H9 (cell line): ENCODE data around the gene CYTH3. TPM values are rescaled to one million over a fixed set of nuclear protein-coding genes. Genes with fewer than 3 reads are reported as not detected.

Experiments used
- DNase-seq: peaks from one replicate; pipeline ENCODE4 v3.0.0-alpha.2; 2017
- H2AFZ ChIP-seq: one replicate; pipeline ENCODE4 v1.6.1; 2013; ENCODE audit warnings: mild to moderate bottlenecking, low read length, control low read depth, moderate library complexity
- H2AK5ac ChIP-seq: 2 replicates; pipeline ENCODE4 v1.6.1; 2013; ENCODE audit warnings: low read length, control low read depth, mixed read lengths; ENCODE audit not compliant: insufficient read length
- H2BK120ac ChIP-seq: one replicate; pipeline ENCODE4 v1.6.1; 2013; ENCODE audit warnings: low read depth, mild to moderate bottlenecking, low read length, control low read depth, inconsistent platforms; ENCODE audit not compliant: poor library complexity, severe bottlenecking
- H2BK12ac ChIP-seq: 2 replicates; pipeline ENCODE4 v1.6.1; 2013; ENCODE audit warnings: low read length, control low read depth, mixed read lengths, low read depth; ENCODE audit not compliant: insufficient read length
- H2BK15ac ChIP-seq: 2 replicates; pipeline ENCODE4 v1.6.1; 2013; ENCODE audit warnings: low read depth, low read length, control low read depth
- H2BK20ac ChIP-seq: one replicate; pipeline ENCODE4 v1.6.1; 2013; ENCODE audit warnings: low read depth, mild to moderate bottlenecking, low read length, control low read depth, inconsistent platforms; ENCODE audit not compliant: poor library complexity, severe bottlenecking
- H2BK5ac ChIP-seq: 2 replicates; pipeline ENCODE4 v1.6.1; 2013; ENCODE audit warnings: low read length, control low read depth, mixed read lengths; ENCODE audit not compliant: insufficient read length
- H3K14ac ChIP-seq: 2 replicates; pipeline ENCODE4 v1.6.1; 2013; ENCODE audit warnings: low read length, control low read depth; ENCODE audit not compliant: insufficient read depth
- H3K18ac ChIP-seq: 2 replicates; pipeline ENCODE4 v1.6.1; 2013; ENCODE audit warnings: low read depth, mild to moderate bottlenecking, mixed read lengths, low read length, control low read depth; ENCODE audit not compliant: insufficient read length
- H3K23ac ChIP-seq: 2 replicates; pipeline ENCODE4 v1.6.1; 2013; ENCODE audit warnings: low read length, control low read depth, mixed read lengths, low read depth; ENCODE audit not compliant: insufficient read length
- H3K23me2 ChIP-seq: 2 replicates; pipeline ENCODE4 v1.6.1; 2013; ENCODE audit warnings: low read depth, mild to moderate bottlenecking, mixed read lengths, low read length, control low read depth; ENCODE audit not compliant: insufficient read length, poor library complexity, severe bottlenecking
- H3K27ac ChIP-seq: 2 replicates; pipeline ENCODE4 v1.5.1; 2013; ENCODE audit warnings: low read length, control low read depth, mixed read lengths, low read depth; ENCODE audit not compliant: insufficient read length
- H3K27me3 ChIP-seq: 2 replicates; pipeline ENCODE4 v1.6.1; 2013; ENCODE audit warnings: low read length, control low read depth, inconsistent platforms; ENCODE audit not compliant: insufficient read depth
- H3K4ac ChIP-seq: 2 replicates; pipeline ENCODE4 v1.6.1; 2013; ENCODE audit warnings: low read depth, mild to moderate bottlenecking, control low read depth, inconsistent platforms, low read length, moderate library complexity
- H3K4me1 ChIP-seq: 2 replicates; pipeline ENCODE4 v1.6.1; 2013; ENCODE audit warnings: low read length, control low read depth, inconsistent platforms; ENCODE audit not compliant: insufficient read depth
- H3K4me2 ChIP-seq: 2 replicates; pipeline ENCODE4 v1.6.1; 2013; ENCODE audit warnings: low read length, control low read depth, mixed read lengths; ENCODE audit not compliant: insufficient read length, insufficient read depth
- H3K56ac ChIP-seq: 2 replicates; pipeline ENCODE4 v1.6.1; 2013; ENCODE audit warnings: low read depth, mild to moderate bottlenecking, mixed read lengths, low read length, control low read depth; ENCODE audit not compliant: insufficient read length
- H3K79me1 ChIP-seq: 2 replicates; pipeline ENCODE4 v1.6.1; 2013; ENCODE audit warnings: low read depth, mild to moderate bottlenecking, moderate library complexity, low read length, control low read depth, inconsistent platforms; ENCODE audit not compliant: insufficient read depth, poor library complexity, severe bottlenecking
- H3K79me2 ChIP-seq: 2 replicates; pipeline ENCODE4 v1.6.1; 2013; ENCODE audit warnings: low read length, control low read depth, inconsistent platforms; ENCODE audit not compliant: insufficient read depth
- H3K9ac ChIP-seq: 2 replicates; pipeline ENCODE4 v1.6.1; 2013; ENCODE audit warnings: low read length, control low read depth, mixed read lengths; ENCODE audit not compliant: insufficient read length; ENCODE audit errors: extremely low read depth
- H3K9me3 ChIP-seq: one replicate; pipeline ENCODE4 v1.6.1; 2013; ENCODE audit warnings: low read depth, low read length, inconsistent platforms; ENCODE audit not compliant: control insufficient read depth
- H3T11ph ChIP-seq: one replicate; pipeline ENCODE4 v1.6.1; 2013; ENCODE audit warnings: mild to moderate bottlenecking, low read length, control low read depth, inconsistent platforms
- H4K20me1 ChIP-seq: one replicate; pipeline ENCODE4 v1.6.1; 2013; ENCODE audit not compliant: control insufficient read depth, insufficient read length, insufficient read depth
- H4K5ac ChIP-seq: 2 replicates; pipeline ENCODE4 v1.6.1; 2013; ENCODE audit warnings: low read depth, mild to moderate bottlenecking, mixed read lengths, low read length, control low read depth; ENCODE audit not compliant: insufficient read length
- H4K8ac ChIP-seq: replicated peaks from 2 replicates; pipeline ENCODE4 v1.6.1; 2013; ENCODE audit warnings: low read length, control low read depth, mixed read lengths, low read depth; ENCODE audit not compliant: insufficient read length
- H4K91ac ChIP-seq: 2 replicates; pipeline ENCODE4 v1.6.1; 2013; ENCODE audit warnings: low read depth, mild to moderate bottlenecking, moderate library complexity, mixed read lengths, low read length, control low read depth; ENCODE audit not compliant: insufficient read length
- H3K27ac Mint-ChIP-seq, 3 experiments: 2 replicates in 2 of 3; 3 replicates in 1 of 3; pipeline ENCODE4 v1.8.0; 2020 to 2021; ENCODE audit warnings: mixed read lengths in 3 of 3, mild to moderate bottlenecking in 1 of 3, moderate library complexity in 1 of 3
- H3K27me3 Mint-ChIP-seq: 2 replicates; pipeline ENCODE4 v1.8.0; 2021; ENCODE audit warnings: low read depth, mild to moderate bottlenecking, moderate library complexity, mixed read lengths
- H3K36me3 Mint-ChIP-seq, 3 experiments: 2 replicates in 2 of 3; 3 replicates in 1 of 3; pipeline ENCODE4 v1.8.0; 2020 to 2021; ENCODE audit warnings: low read depth in 3 of 3, mixed read lengths in 3 of 3; ENCODE audit not compliant: insufficient read depth in 1 of 3
- H3K4me1 Mint-ChIP-seq, 2 experiments: 2 replicates each; pipeline ENCODE4 v1.8.0; 2020; ENCODE audit warnings: mixed read lengths in 2 of 2
- H3K4me3 Mint-ChIP-seq, 2 experiments: 2 replicates in 1 of 2; 3 replicates in 1 of 2; pipeline ENCODE4 v1.8.0; 2020 to 2021; ENCODE audit warnings: mild to moderate bottlenecking in 2 of 2, mixed read lengths in 2 of 2, moderate library complexity in 1 of 2
- H3K9me3 Mint-ChIP-seq, 2 experiments: 2 replicates in 1 of 2; 3 replicates in 1 of 2; pipeline ENCODE4 v1.8.0; 2020; ENCODE audit warnings: mild to moderate bottlenecking in 2 of 2, mixed read lengths in 2 of 2, moderate library complexity in 1 of 2
- CTCF ChIP-seq: fragments of 200-600 bp; sonication (generic); conservative IDR thresholded peaks from 3 replicates; pipeline ENCODE4 v1.8.0; 2021; ENCODE audit warnings: antibody characterized with exemption, mild to moderate bottlenecking
- WGBS: extraction: QIAGEN DNeasy Blood & Tissue Kit; methylation state at CpG from one replicate; pipeline ENCODE4 v1.1.7; 2013; ENCODE audit warnings: missing lambda C conversion rate, low lambda C conversion rate, mixed read lengths; ENCODE audit not compliant: insufficient read length; ENCODE audit errors: extremely low coverage; 5-methylcytosine and 5-hydroxymethylcytosine counted together
- total RNA-seq: library from RNA; stranded (reverse); gene quantifications from 2 replicates; pipeline ENCODE4 v1.2.1, GENCODE V29; 2021

The CYTH3 gene
- total RNA-seq, 1 experiment from 2014 or later = 12.3 TPM

GRCh38 chr7:6186577-6186976, 85.8 kb downstream of the CYTH3 start:
- no peak overlapping the region for H3K27ac ChIP-seq
- H3T11ph ChIP-seq = no peak overlapping the region
- no peak overlapping the region for H2BK15ac ChIP-seq
- no peaks in the 10 kb centered on the region for H3K9me3 Mint-ChIP-seq
- H4K20me1 ChIP-seq = no peaks in the 10 kb centered on the region
- no peak overlapping the region for H4K91ac ChIP-seq
- TF ChIP-seq CTCF = no peak
- no CpG with 5 or more reads among the region's 11 CpGs for WGBS
- no peak overlapping the region for H3K4me3 Mint-ChIP-seq
- no peaks in the 10 kb centered on the region for H3K79me1 ChIP-seq
- no peak overlapping the region for H2BK120ac ChIP-seq
- no peak overlapping the region for H2AK5ac ChIP-seq
- no peak overlapping the region for H3K23ac ChIP-seq
- H3K27me3 ChIP-seq = no peaks in the 10 kb centered on the region
- no peak overlapping the region for H4K5ac ChIP-seq
- H3K36me3 Mint-ChIP-seq = peaks cover 3 to 23% (median 13%) of the 10 kb centered on the region in 3 experiments; a peak in 5 of 7 replicates
- H3K4me2 ChIP-seq = no peak overlapping the region
- no peaks in the 10 kb centered on the region for H3K27me3 Mint-ChIP-seq
- no peaks in the 10 kb centered on the region for H3K4me1 ChIP-seq
- H3K9ac ChIP-seq = no peak overlapping the region
- no peak for DNase-seq
- 0 out of 4 replicates have a peak, but pooled peaks cover 0 to 3% of the 10 kb centered on the region in 2 experiments for H3K4me1 Mint-ChIP-seq
- no peak overlapping the region for H3K14ac ChIP-seq
- no peak overlapping the region for H2BK12ac ChIP-seq
- H2BK5ac ChIP-seq = no peak overlapping the region
- H4K8ac ChIP-seq = no peak overlapping the region
- H3K18ac ChIP-seq = no peak overlapping the region
- H2BK20ac ChIP-seq = no peak overlapping the region
- H3K9me3 ChIP-seq = no peaks in the 10 kb centered on the region
- H3K79me2 ChIP-seq = no peaks in the 10 kb centered on the region
- no peak overlapping the region for H3K56ac ChIP-seq
- no peaks in the 10 kb centered on the region for H3K23me2 ChIP-seq
- no peak overlapping the region for H2AFZ ChIP-seq
- peak overlapping the region; percentile 11 to 85 (median 68); a peak in 4 of 7 replicates for H3K27ac Mint-ChIP-seq
- no peak overlapping the region for H3K4ac ChIP-seq
